SK-N-SH (cell line): ENCODE results near the gene ADH1B.

ENCODE experiments used
- CHD2 ChIP-seq: fragments of 150-350 bp; IDR thresholded peaks from 2 replicates; pipeline ENCODE4 v1.6.1; 2018; ENCODE audit warnings: low read length; ENCODE audit not compliant: partially characterized antibody
- EP300 ChIP-seq, 2 experiments: IDR thresholded peaks; 2 replicates each; pipeline versions ENCODE4 v1.4.0 to v1.6.1; 2012; ENCODE audit warnings: borderline replicate concordance in 1 of 2, low read depth in 1 of 2, low read length in 1 of 2
- GABPA ChIP-seq: IDR thresholded peaks from 2 replicates; pipeline ENCODE4 v1.4.0; 2012; ENCODE audit warnings: low read depth, mild to moderate bottlenecking
- MAX ChIP-seq: IDR thresholded peaks from 2 replicates; pipeline ENCODE4 v1.4.0; 2012; ENCODE audit warnings: low read depth
- MXI1 ChIP-seq: IDR thresholded peaks from 2 replicates; pipeline ENCODE4 v1.6.1; 2012; ENCODE audit warnings: mild to moderate bottlenecking, low read depth, low read length, improper control_type of control experiment
- POLR2AphosphoS5 ChIP-seq: IDR thresholded peaks from 2 replicates; pipeline ENCODE4 v1.6.1; 2012; ENCODE audit warnings: low read depth, low read length
- TAF1 ChIP-seq: IDR thresholded peaks from 2 replicates; pipeline ENCODE4 v1.6.1; 2012; ENCODE audit warnings: low read depth, mild to moderate bottlenecking, low read length, moderate library complexity, borderline replicate concordance
- YY1 ChIP-seq: IDR thresholded peaks from 2 replicates; pipeline ENCODE4 v1.4.0; 2012; ENCODE audit warnings: low read depth, mild to moderate bottlenecking
- TF ChIP-seq, protein P1 (sequence below): fragments of 200-600 bp; sonication (generic); IDR thresholded peaks from 2 replicates; pipeline ENCODE4 v1.6.1; 2017; ENCODE audit warnings: antibody characterized with exemption, mild to moderate bottlenecking, moderate library complexity
- TF ChIP-seq, protein P2 (sequence below): IDR thresholded peaks from 2 replicates; pipeline ENCODE4 v1.4.0; 2012; ENCODE audit warnings: low read depth, borderline replicate concordance

DNA sequence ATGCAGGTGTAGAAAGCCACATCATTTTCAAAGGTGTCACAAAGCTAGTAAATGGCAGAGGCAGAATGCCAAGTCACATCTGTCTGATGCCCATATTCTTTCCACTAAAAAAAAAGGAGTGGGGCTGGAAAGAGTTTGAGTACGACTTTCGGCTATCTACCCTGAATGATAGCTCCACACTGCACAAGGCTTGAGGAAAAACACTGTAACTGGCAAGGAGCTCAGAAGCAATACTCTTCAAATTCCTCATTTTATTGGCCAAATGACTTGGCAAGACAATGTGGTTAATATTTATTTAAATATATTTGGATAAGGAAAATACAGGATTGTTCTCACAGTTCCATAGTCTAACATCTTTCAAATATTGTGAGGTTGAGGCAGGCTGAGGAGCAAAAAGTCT lies 36.7 kb upstream of the ADH1B start:
- TF ChIP-seq, protein P1, sequence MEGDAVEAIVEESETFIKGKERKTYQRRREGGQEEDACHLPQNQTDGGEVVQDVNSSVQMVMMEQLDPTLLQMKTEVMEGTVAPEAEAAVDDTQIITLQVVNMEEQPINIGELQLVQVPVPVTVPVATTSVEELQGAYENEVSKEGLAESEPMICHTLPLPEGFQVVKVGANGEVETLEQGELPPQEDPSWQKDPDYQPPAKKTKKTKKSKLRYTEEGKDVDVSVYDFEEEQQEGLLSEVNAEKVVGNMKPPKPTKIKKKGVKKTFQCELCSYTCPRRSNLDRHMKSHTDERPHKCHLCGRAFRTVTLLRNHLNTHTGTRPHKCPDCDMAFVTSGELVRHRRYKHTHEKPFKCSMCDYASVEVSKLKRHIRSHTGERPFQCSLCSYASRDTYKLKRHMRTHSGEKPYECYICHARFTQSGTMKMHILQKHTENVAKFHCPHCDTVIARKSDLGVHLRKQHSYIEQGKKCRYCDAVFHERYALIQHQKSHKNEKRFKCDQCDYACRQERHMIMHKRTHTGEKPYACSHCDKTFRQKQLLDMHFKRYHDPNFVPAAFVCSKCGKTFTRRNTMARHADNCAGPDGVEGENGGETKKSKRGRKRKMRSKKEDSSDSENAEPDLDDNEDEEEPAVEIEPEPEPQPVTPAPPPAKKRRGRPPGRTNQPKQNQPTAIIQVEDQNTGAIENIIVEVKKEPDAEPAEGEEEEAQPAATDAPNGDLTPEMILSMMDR = no peak
- no peak for TF ChIP-seq CHD2
- TF ChIP-seq YY1 = no peak
- no peak for TF ChIP-seq MAX
- no peak for TF ChIP-seq TAF1
- no peak for TF ChIP-seq POLR2AphosphoS5
- TF ChIP-seq MXI1 = no peak
- TF ChIP-seq, protein P2, sequence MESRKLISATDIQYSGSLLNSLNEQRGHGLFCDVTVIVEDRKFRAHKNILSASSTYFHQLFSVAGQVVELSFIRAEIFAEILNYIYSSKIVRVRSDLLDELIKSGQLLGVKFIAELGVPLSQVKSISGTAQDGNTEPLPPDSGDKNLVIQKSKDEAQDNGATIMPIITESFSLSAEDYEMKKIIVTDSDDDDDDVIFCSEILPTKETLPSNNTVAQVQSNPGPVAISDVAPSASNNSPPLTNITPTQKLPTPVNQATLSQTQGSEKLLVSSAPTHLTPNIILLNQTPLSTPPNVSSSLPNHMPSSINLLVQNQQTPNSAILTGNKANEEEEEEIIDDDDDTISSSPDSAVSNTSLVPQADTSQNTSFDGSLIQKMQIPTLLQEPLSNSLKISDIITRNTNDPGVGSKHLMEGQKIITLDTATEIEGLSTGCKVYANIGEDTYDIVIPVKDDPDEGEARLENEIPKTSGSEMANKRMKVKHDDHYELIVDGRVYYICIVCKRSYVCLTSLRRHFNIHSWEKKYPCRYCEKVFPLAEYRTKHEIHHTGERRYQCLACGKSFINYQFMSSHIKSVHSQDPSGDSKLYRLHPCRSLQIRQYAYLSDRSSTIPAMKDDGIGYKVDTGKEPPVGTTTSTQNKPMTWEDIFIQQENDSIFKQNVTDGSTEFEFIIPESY = no peak
- TF ChIP-seq GABPA = no peak
- TF ChIP-seq EP300 (IDR thresholded peaks at IDR 0.05; ENCODE audit: borderline replicate concordance in 1 of 2, low read depth in 1 of 2, low read length in 1 of 2) = no peak
